ENCODE measurements around the gene MTCP1.

MTCP1 gene

GRCh38 chrX:155053656-155054055, 17.3 kb downstream of the MTCP1 start:
- no peak for DNase-seq

GRCh38 chrX:155052738-155053498, 18.0 kb downstream of the MTCP1 start:
- DNase-seq = no peak

- DNase-seq = peak in 1 of 2 experiments; percentile 14
Observed at GRCh38 chrX:155048977-155049619, 21.8 kb downstream of the MTCP1 start.

GRCh38 chrX:155046811-155047528, 24.0 kb downstream of the MTCP1 start:
- DNase-seq = no peak

- DNase-seq = no peak
Observed at GRCh38 chrX:155046129-155046810, 24.7 kb downstream of the MTCP1 start.

- no peak for DNase-seq
Observed at GRCh38 chrX:155035688-155036087, 35.2 kb downstream of the MTCP1 start.

GRCh38 chrX:155031657-155032056, 39.3 kb downstream of the MTCP1 start:
- no peak for DNase-seq

GRCh38 chrX:155028877-155029291, 42.1 kb downstream of the MTCP1 start:
- DNase-seq = peak in 1 of 2 experiments; percentile 4

- DNase-seq = peak in 1 of 2 experiments; percentile 2
Observed at GRCh38 chrX:155028129-155028528, 42.8 kb downstream of the MTCP1 start.

GRCh38 chrX:155027509-155028066, 43.3 kb downstream of the MTCP1 start:
- DNase-seq = peak in 1 of 2 experiments; percentile 30

GRCh38 chrX:155026727-155027508, 44.0 kb downstream of the MTCP1 start, which contains the start of gene FUNDC2:
Gene FUNDC2 (plus strand): TSS chrX:155026844. CDS start chrX:155026939, 95 bp downstream.
- peak; percentile 87 to 93 for DNase-seq

GRCh38 chrX:155026420-155026726, 44.6 kb downstream of the MTCP1 start:
- no peak for DNase-seq

- no peak for DNase-seq
Observed at GRCh38 chrX:155023907-155024833, 46.8 kb downstream of the MTCP1 start.

GRCh38 chrX:155022585-155022984, 48.4 kb downstream of the MTCP1 start, which contains the start of gene F8:
Gene F8 (minus strand): TSS chrX:155022723. CDS start chrX:155022552, 171 bp downstream.
- DNase-seq = no peak

- DNase-seq = no peak
Observed at GRCh38 chrX:155020591-155020990, 50.3 kb downstream of the MTCP1 start.

Measured in SW 1271 (cell line).